Right ventricle myocardium superior (tissue), 1 donor: Measurements from ENCODE around the gene ARID5B. TPM values are rescaled to one million over a fixed set of nuclear protein-coding genes. Genes with fewer than 3 reads are reported as not detected.

Experiments
- ATAC-seq: fragments of 200-7000 bp; cut with Tn5 transposase; one replicate; pipeline ENCODE4 v1.9.1; 2020; ENCODE audit warnings: mild to moderate bottlenecking; ENCODE audit not compliant: poor library complexity
- DNase-seq: peaks from one replicate; pipeline ENCODE4 v3.0.0-alpha.2; 2020
- intact Hi-C: fragments of 100-400 bp; cut with DNase I; formaldehyde crosslinking; loops from one replicate; pipeline ENCODE4 v1.11.2; 2022
- total RNA-seq: library from RNA; stranded (reverse); fragmentation: NEBNext Ultra II Directional; extraction: Animal tissue kit (Norgen Biotek cat#: 25700); gene quantifications from one replicate; pipeline ENCODE4 v1.2.1, GENCODE V29; 2021
- donor health status: DM: no; HTN: yes; CAD: no; lungs with severe emphysema.

ARID5B gene
- total RNA-seq, 1 donor from 2014 or later: 13.2 TPM

DNA sequence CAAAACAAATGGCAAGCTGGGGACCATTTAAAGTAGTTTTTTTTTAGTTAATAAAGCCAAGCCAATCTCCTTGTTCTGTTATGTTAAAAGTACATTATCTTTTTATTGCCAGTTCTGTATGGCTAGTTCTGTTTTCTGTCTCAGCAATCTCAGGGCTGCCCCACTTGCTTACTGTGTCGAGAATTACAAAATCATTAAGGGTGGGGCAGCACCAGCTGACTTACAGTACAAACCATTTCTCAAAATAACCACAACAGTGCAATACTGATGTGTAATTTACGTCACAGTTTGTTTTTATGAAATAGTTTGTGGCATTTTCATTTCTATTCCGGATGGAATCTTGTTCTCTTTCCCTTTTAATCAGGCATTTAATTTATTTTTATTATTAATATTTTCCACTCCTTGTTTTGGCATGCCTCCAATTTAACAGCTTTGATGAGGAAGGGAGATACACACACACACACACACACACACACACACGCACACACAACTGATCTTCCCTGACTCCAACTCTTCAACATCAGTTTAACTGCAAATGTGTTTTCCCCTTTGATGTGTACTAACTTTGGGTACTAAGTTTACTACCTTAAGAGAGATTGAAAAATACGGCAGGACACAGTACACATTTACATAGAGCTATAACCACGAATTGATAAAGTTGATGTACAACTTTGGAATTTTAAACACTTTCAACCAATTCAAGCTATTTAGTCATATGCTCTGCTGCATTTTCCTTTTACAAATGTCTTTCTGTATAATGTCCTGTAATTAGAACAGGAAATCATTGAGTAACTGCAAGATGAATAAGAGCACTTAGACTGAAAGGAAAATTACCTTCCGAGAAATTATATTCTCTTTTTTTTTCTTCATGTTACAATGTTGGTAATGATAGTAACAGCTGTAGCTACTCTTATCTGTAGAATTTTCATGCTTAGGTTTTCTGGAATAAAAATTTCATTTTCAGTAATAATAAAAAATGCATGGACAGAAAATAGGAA lies 91.5 kb downstream of the ARID5B start:
- intact Hi-C loops: loop anchor here (10.0 kb wide), 1 partner anchor 88 kb away; the partner anchor contains the start of gene ARID5B
- ATAC-seq: peak; percentile 94
- DNase-seq: peak; percentile 46

DNA sequence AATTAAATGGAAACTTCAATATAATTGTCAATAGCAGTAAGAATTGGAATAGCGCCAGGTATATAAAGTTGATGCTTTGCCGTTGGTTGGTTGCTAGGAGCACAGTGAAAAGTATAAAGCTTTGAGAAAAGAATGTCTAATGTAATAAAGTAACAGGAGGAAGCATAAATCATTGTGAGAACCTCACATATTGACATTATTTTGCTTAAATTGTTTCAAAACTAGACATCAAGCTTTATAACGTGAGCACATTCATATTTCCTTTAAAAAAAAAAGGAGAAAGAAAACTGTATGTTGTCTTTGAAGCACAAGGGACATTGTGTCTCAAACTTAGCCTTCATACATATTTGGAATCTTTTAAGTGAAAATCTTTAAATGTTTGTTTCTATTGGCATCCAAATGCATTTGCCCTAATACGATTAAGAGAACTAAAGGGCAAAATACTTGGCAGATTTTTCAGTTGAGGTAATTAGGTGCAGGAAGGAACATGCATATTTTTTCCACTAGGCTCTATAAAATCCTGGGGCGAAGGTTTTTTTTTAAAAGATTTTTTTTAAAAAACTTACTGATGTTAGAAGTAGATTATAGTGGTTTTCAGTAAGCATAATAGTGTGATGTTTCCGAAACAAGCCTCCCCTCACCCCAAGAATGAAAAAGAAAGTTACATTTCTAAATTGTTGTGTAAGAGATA lies 92.4 kb downstream of the ARID5B start:
- intact Hi-C loops: loop anchor here (10.0 kb wide), 1 partner anchor 89 kb away; the partner anchor contains the start of gene ARID5B
- DNase-seq (no peak), ATAC-seq (no peak)

DNA sequence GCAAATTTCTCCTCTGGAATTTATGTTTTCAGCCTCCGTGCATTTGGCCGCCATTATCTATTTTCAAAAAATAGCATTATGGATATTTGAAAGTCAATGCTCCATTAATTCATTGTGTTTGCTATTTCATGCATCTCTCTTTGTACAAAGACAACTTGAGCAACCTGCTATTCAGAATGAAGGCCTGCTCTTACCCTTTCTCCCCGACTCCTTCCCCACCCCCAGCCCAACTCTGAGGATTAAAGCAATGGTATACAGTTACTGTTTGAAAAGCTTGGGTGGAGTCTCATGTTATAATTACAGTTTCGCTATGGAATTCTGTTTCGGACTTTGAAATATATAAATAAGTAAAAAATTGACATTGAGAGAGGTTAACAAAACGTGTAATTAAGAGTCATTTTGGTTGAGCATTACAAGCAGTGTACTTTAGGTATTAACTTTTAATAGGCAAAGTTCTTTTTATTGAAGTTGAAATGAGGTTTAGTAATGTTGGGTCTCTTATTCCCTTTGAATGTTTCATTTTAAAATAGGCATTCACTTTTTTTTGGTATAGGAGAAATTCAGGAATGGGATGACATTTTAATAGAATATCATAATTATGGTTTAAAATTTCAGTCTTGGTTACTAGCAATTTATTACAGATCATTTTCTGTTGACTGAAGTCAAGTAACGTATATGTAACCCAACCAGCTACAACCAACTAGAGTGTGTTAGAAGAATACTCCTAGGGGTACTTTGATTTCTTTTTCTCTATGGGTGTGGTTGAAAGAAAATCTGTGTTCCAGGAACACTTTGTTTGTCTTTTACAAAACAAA lies 93.1 kb downstream of the ARID5B start:
- no peak for ATAC-seq
- no peak for DNase-seq
- intact Hi-C loops: loop anchor here (10.0 kb wide), 1 partner anchor 90 kb away; the partner anchor contains the start of gene ARID5B

DNA sequence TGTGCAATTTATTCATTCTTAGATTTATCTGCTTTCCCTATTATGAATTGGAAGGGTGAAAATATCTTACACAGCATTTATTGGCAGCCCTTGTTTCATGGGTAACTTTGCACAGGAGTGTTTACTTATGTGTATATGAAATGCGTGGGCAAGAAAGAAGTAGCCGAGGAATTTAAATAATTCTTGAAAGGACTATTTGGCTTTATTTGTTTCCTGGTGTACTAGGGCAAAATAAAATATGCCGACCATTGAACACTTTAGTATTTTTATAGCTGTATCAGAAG lies 93.7 kb downstream of the ARID5B start:
- intact Hi-C loops: loop anchor here (10.0 kb wide), 1 partner anchor 90 kb away; the partner anchor contains the start of gene ARID5B
- ATAC-seq (no peak), DNase-seq (no peak)

DNA sequence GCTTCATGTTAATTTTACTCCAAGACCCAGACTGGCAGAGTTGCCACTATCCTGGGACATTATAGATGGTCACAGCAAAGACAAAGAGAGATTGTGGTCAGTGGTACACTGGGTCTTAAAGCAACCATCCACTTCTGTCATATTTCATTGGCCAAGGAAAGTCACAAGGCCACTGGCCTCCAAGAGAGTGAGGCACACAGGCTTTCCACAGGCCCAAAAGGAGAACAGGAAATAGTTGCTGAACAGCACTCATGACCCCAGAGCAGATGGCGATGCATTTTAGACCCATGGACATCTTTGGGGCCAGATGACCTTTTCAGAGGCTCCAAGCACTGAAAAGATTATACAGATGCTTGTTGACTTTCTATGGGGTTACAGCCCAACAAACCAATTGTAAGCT lies 97.4 kb downstream of the ARID5B start:
- ATAC-seq (no peak), DNase-seq (no peak)

DNA sequence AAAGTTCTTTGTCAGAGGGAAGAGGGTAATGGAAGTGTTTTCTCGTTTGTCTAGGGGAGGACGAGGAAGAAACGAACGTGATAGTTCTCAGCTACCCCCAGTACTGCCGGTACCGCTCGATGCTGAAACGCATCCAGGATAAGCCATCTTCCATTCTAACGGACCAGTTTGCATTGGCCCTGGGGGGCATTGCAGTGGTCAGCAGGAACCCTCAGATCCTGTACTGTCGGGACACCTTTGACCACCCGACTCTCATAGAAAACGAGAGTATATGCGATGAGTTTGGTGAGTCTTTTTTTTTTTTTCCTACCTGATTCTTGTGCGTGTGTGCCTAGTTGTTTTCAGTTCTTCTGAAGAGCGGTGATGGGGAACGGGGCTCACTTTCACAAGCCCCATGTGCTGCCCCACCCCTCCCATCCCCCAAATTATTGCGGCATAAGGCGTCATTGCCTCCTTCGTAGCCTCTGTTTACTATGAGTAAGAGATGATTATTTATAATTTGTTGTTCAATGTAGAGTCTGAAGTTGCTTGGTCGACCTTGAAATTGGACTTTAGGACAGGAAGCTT lies 98.6 kb downstream of the ARID5B start:
- DNase-seq (no peak), ATAC-seq (no peak)
- intact Hi-C loops: no loop called here

More for the DNA sequence above, 97.4 kb downstream of the ARID5B start:
- intact Hi-C loops: loop anchor here (10.0 kb wide), 1 partner anchor 94 kb away; the partner anchor contains the start of gene ARID5B

DNA sequence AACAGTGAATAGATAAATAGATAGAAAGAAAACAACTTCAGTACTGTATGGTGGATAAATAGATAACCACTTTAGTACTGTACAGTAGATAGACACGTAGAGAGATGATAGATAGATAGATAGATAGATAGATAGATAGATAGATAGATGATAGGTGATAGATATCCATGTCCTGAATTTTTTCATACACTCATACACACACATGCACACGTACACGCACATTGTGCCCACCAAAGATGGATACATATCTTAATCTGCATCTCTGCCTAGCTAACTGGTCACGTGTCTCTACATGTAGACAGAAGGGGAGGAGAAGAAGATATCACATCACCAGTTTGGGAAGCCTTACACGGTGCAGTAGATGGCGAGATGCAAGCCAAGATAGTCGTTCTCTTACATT lies 99.2 kb downstream of the ARID5B start:
- no peak for ATAC-seq
- intact Hi-C loops: no loop called here
- no peak for DNase-seq

DNA sequence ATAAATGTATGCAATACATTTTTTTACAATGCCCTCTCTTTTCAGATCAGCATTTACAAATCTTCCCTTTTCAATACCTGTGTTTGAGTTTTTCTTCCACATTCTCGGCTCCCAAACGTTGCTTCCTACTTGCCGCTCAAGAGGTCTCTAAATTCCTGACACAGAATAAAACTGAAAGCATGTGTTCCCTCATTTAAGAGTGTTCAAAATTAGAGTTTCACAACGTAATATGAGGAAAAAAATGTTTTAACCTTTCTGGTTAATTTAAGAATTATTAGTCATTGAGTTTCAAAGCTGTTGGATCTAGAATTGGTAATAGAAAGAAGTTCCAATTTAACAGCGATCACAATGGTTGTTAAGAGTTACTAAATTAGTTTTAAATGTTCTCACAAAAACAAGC lies 100.4 kb downstream of the ARID5B start:
- ATAC-seq (no peak), DNase-seq (no peak)
- intact Hi-C loops: no loop called here

DNA sequence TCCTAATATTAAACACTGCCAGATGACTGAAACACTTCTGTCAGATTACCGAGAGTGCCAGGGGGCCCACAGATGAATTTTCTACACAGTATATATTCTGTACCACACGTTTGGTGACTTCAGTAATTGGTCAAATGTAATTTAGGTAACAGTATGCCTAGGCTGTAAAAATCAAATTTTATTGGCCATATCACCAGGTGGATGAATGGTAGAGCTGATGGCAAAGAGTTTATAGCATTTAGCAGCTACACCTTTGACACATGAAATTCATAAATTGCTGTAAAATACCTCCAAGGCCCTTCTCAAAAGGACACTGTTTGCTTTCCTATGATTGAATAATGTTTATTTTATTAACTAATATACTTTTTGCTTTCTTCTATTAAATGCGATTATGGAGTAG lies 101.3 kb downstream of the ARID5B start:
- ATAC-seq (no peak), DNase-seq (no peak)
- intact Hi-C loops: no loop called here

DNA sequence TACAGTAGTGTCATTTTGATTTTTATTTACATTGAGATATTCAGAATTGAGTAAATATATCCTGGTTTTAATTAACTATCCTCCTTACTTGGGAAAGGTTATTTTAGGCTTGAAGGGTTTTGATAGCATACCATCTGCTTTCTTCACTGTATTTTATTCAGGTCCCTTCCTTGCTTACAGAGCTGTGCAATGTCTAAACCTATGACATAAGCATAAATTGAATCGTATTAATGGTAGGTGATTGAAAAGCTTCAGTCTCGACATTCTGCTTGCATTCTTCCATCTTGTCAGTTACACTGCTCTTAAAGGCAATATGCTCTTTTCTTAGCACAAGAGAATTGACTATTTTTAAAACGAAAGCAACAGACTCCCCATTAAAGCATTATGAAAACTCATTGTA lies 102.5 kb downstream of the ARID5B start:
- no peak for DNase-seq
- no peak for ATAC-seq
- intact Hi-C loops: no loop called here

DNA sequence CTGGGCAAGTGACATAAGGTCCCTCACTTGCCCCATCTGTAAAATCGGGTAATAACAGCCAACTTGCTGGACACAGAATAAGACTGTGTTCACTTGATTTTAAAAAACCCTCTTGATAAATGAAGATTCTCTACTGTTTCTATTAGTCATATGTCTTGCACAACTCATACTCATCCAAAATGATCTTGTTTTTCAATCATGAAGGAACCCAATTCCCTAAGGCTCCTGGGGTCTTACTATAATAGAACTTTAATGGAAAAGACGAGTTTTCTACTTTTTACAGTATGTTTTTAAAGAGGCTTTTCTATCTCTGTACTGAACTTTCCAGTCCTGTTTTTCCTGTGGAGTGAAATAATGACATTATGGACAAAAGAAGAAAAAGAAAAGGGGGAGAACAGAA lies 103.8 kb downstream of the ARID5B start:
- intact Hi-C loops: no loop called here
- DNase-seq (no peak), ATAC-seq (no peak)

DNA sequence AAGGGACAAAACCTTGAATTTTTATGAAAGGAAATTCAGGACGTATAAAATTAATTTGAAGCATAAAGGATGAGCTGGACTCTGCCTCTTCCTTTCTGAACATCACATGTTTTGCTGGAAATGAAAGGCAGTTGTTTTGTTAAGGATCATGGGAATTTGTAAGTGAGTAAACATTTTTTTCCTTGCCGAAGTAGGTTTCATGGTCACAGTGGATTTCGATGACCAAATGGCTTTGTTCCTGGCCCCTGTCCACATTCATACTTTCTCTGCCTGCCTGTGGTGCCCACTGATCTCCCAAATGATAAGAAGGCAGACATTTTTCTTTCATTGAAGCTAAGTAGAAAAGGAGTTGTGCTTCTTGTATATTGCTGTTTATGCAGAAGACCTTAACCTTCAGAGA lies 104.2 kb downstream of the ARID5B start:
- intact Hi-C loops: no loop called here
- ATAC-seq: no peak
- DNase-seq: no peak

DNA sequence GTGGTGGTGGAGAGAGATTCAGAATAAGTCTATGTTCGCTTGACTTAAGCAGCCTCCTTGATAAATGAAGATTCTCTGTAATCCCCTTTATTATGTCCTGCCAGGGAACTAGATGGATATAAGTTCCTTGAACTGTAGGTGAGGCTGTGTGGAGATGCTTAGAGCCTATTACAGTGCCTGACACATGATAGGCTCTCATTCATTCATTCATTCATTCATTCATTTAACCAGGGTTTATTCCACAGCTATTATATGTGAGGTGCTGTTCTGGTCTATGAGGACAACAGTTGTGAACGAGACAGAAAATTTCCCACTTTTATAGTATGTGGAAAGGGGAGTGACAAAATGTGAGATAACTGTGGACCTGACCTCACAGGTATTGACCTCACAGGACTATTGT lies 105.6 kb downstream of the ARID5B start:
- intact Hi-C loops: no loop called here
- no peak for DNase-seq
- ATAC-seq: no peak

DNA sequence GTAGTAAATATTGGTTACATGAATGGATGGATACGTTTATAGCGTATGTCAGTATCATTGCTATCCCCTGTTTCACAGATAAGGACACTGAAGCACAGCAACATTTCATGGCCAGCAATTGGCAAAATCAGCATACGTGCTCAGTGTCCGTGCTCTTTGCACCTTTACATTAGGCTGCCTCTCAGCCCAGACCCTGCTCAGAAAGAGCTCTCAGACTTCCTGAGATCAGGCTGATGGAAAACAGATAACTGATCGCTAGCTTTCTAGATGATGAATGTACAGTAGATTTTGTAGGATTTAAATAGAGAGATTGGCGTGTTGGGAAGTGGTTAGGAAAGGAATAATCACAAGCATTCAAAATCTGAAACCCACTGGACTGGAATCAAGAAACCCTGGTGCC lies 106.7 kb downstream of the ARID5B start:
- ATAC-seq (no peak), DNase-seq (no peak)
- intact Hi-C loops: no loop called here

DNA sequence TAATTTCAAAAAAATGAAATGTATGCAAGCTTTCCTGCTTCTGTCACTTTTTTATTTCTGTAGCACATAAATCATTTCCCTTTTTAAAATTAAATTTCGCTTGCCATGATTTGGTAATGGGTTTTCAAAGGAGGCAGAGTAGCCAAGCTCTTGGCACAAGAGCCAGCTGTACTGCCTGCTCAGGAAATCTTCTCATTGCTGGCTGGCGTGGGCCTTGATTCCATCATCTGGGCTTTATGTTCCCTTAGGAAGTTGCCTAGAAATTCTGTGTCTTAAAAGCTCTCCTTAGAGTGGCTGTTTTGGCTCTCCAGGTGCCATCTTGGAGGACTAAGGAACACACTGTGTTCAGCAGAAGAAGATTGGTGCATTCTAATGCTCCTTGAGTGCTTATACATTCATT lies 107.4 kb downstream of the ARID5B start:
- ATAC-seq (no peak), DNase-seq (no peak)
- intact Hi-C loops: no loop called here

DNA sequence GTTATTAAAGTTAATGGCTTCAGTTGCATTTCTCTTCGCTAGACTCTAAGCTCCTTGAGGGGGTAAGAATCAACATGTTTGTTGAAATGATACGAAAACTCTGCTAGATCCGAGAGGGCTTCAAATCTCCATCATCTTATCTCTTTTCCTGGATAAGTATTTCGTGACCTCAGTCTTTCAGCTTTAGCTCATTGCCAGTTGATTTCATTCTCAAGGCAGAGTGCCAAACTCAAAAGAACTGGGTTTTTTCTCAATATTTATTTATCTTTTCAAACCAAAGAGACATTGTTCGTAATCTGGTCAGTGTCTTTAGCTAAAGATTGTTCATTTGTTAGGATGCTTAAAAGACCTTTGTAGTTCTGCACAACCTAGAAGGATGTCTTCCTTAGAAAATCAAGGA lies 108.9 kb downstream of the ARID5B start:
- intact Hi-C loops: no loop called here
- no peak for DNase-seq
- ATAC-seq: no peak

DNA sequence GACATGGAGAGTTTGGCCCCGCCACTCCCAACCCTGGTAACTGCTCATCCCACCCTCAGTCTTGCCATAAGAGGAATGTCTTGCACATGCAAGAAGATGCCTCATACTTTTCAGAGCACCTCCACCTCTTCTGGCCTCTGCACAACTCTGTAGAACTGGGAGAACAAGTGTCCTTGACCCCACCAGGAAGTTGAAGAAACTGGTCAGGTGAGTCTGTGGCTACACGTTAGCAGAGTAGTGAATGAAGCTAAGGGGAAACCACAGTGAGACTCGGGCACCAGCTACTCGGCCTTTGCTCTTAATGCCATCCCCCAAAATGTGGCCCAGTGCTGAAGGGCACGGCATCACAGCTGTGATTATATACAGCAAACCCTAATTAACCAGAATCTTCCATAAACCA lies 110.1 kb downstream of the ARID5B start:
- intact Hi-C loops: no loop called here
- DNase-seq: no peak
- no peak for ATAC-seq

DNA sequence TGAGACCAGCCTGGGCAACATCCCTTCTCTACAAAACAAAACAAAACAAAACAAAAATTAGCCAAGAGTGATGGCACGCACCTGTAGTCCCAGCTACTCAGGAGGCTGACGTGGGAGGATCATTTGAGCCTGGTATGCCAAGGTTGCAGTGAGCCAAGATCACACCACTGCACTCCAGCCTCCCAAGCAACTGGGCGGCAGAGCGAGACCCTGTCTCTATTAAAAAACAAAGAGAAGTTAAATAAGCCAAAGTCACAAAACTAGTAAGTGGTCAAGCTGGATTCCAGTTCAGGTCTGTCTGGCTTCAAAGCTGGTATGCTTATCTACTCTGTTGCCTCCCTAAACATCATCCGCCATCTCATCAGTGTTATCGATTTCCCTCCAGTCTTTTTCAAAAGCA lies 110.8 kb downstream of the ARID5B start:
- ATAC-seq: no peak
- intact Hi-C loops: no loop called here
- no peak for DNase-seq

DNA sequence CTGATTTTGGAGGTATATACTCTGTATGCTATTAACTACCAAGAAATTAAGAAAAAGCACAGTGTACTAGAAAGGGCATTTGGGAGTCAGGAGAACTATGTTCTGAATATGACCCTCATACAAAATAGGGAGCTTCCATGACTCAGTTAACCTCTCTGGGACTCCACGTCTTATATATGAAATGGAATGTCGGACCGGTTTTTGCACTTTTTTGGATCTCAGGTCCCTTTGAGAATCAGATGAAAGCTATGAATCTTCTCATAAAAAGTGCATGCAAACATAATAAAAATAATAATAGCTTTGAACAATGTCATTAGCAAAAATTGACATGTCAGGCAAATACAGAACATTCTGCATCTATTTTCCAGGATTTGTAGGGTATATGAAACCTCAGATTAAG lies 113.0 kb downstream of the ARID5B start:
- ATAC-seq: no peak
- intact Hi-C loops: no loop called here

More for the DNA sequence above, 113.0 kb downstream of the ARID5B start:
- no peak for DNase-seq
